Hematopoietic multipotent progenitor cell (in vitro differentiated cells): ENCODE results near the gene ARL6IP4. TPM values are rescaled to one million over a fixed set of nuclear protein-coding genes. Genes with fewer than 3 reads are reported as not detected.

Experiments
- DNase-seq, 3 donors: peaks; one replicate each; pipeline ENCODE4 v3.0.0-alpha.2; 2011 to 2015; ENCODE audit warnings: low read depth in 2 of 3, low spot score in 2 of 3
- total RNA-seq: library from RNA; depleted of rRNA; stranded (reverse); fragments of >200 nt; gene quantifications from one replicate; pipeline ENCODE4 v1.2.3, GENCODE V29; 2012

Gene ARL6IP4
- total RNA-seq, 1 donor: 83.5 TPM

DNA sequence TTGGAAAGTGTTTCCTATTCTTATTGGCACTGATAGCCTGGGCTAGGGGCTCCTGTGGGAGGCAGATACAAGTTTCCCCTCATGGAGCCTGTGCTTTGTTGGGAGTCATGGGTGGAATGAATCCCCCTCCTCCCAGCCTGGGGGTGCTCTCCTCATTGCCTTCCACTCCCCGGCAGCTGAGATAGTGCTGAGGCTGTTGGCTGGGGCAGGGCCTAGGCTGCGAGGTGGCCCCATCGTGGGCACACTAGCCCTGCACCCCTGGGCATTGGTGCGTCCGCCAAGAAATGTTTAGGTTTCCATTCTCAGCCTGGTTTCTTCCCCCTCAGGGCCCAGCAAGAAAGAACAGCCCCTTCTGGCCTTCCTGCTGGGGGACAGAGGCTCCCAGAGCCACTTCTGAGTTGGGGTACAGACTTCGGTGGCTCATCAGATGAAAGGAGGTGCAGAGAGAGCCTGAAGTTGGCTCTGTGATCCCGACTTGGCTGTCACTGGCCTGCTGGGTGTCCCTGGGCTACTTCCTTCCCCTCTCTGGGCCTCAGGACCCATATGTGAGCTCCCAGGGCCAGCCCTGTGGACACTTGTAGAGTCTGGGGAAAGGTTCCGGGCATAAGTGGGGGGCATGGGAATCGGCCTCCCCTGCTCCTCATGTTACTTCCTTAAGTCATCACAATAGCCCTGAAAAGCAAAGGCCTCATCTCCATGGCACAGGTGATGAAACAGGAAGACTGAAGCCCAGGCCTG lies 2.7 kb upstream of the ARL6IP4 start:
- no peak for DNase-seq

DNA sequence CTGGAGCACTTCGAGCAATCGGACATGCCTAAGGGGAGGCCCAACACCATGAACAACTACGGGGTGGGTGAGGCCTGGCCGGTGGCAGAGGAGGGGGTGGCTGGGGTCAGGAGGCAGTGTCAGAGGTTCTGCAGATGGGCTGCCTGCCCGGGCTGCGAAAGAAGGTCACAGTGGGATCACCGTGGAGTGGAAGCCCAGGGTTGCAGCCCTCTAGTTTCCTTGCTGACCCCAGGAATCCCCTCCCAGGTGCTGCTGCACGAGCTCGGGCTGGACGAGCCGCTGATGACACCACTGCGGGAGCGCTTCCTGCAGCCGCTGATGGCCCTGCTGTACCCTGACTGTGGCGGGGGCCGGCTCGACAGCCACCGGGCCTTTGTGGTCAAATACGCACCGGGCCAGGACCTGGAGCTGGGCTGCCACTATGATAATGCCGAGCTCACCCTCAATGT lies 1.9 kb upstream of the ARL6IP4 start:
- no peak for DNase-seq

DNA sequence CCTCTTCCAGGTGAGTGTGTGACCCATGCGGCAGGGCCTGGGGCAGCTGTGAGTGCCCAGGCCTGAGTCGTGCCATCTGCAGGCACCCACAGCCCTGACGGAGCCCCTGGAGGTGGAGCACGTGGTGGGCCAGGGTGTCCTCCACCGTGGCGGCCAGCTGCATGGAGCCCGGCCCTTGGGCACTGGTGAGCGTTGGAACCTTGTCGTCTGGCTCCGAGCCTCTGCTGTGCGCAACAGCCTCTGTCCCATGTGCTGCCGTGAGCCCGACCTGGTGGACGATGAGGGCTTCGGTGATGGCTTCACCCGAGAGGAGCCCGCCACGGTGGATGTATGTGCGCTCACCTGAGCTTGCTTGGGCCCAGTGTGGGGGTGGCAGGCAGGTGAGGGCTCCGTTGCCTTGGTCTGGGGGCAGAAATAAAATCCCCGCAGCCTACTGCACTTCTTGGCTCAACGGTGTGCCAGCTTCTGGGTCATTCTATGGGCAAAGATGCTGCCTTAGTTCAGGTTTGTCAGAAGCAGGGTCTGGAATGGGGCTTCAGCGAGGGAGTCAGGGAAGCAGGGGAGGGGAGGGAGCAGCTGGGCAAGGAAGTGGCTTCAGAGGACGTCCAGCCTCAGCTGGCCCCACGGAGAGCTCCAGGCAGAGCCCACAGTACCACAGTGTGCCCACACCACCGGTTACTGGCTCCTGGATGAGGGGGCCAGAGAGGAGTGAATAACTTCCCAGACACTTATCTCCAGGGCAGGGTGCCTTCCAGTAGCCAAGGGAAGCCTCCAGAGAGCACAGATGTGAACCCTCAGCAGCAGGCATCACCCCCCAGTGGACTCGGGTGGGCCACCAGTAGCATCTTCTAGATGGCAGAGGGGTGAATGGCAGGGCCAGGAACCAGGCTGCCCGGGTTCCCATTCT lies 1.2 kb upstream of the ARL6IP4 start:
- no peak for DNase-seq

DNA sequence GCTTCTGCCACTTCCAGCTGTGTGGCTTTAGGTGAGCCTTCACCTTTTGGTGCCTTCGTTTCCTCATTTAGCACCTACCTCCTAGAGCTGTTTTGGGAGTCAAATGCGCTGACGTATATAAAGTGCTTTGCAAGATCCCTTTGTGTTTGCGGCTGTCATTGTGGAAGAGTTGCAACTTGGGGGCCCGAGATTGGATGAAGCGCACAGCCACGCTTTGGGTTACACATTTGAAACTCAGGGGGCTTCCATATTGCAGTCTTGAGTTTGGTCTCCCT lies 636 bp upstream of the ARL6IP4 start:
- no peak for DNase-seq

DNA sequence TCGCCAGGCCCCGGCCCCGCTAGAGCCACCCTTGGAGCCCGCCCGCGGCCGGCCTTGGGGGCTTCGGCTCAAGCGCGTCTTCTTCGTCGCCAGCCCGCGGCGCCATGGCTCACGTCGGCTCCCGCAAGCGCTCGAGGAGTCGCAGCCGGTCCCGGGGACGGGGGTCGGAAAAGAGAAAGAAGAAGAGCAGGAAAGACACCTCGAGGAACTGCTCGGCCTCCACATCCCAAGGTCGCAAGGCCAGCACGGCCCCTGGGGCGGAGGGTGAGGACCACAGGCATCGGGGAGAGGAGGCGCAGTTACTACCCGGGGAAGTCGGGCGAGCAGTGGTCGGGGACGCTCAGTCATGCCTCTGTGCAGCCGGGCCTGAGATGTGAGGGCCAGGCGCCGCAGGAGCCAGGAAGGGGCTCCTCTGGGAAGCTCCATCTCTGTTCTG lies 573 bp downstream of the ARL6IP4 start:
- no peak for DNase-seq

DNA sequence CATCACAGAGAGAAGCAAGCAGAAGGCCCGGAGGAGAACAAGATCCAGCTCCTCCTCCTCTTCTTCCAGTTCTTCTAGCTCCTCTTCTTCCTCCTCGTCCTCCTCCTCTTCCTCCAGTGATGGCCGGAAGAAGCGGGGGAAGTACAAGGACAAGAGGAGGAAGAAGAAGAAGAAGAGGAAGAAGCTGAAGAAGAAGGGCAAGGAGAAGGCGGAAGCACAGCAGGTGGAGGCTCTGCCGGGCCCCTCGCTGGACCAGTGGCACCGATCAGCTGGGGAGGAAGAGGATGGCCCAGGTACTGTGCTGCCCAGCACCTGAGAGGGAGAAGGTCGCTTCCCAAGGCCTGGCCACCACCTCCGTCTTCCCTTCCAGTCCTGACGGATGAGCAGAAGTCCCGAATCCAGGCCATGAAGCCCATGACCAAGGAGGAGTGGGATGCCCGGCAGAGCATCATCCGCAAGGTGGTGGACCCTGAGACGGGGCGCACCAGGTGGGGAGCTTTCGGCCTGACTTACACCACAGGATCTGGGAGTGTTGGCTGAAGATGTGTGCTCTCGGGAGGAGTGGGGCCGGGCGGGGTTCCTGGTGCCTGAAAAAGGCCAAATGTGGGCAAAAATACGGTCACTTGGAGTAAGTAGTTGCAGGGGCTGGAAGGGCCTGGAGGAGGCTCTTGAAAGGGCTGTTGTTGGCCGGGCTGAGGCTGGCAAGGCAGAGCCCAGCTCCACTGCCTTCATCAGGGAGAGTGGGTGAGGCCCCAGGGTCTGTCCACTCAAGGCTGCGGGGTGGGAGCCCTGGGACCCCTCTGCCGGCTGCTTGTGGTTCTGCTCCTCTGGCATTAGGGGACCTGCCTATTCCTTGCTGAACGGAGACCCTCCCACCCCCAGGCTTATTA lies 1.4 kb downstream of the ARL6IP4 start:
- DNase-seq: no peak

DNA sequence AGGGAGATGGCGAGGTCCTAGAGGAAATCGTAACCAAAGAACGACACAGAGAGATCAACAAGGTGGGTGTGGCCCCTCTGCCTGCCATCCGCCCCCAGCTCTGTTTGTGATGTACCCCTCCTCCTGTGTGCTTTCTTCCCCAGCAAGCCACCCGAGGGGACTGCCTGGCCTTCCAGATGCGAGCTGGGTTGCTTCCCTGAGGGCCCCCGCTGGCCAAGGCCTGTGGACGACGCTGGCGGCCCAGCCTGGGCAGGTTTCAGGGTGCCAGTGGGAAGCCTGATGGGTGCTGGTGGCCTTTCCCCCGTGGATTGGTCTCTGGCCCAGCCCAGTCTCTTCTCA lies 2.0 kb downstream of the ARL6IP4 start:
- DNase-seq: no peak

DNA sequence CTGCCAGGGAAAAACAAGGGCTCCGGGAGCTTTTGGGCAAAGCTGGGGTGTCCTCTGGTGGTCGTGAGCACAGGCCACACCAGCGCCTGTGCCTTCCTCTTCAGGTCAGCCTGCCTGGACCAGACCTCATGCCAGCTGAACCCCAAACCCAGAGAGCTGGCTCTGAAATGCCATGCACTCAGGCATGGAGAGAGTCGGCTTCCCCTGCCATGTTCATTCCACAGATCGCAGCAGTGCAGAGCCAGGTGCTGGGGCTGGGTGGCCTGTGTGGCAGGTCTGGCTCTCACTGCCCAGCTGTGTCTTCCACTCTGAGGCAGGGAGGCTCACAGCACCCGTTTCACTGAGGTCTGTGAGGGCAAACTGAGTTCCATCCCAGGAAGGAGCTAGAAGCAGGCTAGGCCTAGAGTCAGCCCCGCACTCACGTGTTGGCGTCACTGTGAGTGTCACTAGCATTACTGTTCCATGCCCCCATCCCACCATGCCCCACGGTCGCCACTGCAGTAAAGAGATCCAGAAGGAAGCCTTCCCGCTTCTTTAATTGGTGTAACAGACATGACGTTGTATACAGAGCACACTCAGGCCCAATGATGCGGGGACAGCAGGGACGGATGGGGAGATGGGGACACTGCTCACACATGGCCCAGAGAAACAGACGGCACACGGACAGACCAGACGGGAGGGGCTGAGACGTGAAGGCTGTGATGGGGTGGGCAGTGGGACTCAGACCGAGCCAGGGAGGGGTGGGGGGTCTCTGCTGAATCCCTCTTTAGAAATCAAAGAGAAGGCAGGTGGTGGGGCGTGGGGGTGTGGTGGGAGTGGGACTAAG lies 2.7 kb downstream of the ARL6IP4 start:
- no peak for DNase-seq

DNA sequence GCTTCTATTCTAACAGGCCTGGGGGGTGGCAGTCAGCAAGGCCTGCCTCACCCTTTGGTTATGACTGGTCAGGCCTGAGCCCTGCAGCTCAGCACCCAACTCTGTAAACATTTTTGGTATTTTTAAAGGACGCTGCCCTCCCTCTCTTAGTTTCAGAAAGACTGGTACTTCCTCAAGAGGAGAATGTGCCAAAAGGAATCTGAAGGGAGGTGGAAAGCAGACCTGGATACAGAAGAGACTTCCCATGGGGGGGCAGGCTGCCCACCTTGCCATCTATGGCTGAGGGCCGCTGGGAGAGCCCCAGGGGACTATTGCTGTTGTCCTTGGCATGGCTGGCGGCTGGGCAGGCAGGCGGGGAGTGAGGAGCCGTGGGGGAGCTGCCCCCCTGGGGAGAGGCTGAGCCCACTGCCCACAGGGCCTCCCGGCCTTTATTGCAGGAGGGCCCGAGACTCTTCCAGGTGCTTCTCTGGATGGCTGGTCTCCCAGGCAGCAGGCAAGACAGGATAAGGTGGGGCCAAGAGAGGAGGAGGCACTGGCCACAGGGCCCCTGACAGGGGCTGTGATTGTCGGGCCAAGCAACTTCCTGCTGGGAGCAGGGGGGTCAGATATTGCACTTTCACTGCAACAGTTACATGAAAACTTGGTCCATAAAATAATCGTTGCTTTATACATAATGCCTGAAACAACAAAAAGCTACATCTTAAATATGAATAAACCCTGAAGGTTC lies 3.5 kb downstream of the ARL6IP4 start:
- DNase-seq: no peak

DNA sequence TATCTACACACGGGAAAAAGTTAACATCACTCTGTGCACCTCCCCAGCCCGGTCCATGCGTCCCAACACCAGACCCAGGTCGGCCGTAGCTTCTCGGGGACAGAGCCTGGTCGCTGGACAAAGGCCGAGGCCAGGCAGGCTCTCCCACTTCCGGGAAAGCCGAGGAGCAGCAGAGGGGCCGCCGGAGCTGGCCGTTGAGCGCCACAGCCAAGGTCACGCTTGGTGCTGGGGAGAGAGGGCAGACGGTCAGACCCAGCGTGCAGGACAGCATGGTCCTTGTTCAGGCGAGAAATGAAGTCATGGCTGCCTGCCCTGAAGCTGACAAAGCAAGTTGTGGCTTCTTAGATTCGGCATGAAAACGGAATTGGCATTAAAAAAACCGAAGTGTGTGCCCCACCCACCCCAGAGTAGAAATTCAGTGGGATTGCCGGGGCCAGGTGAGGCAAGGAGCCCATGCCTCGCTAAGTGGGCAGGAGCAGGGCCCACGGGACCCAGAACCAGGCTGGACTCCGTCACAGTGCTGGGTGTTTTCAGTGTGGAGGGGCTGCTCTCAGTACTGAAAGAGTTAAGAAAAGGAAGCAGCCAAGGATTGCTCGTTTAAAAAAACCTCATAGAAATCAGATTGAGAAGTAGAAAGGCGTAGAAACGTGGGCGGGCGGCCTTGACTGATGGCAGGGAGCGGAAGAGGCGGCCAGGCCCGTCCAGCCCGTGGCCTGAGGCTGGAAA lies 4.3 kb downstream of the ARL6IP4 start:
- peak in 1 of 3 donors; percentile 33 for DNase-seq

DNA sequence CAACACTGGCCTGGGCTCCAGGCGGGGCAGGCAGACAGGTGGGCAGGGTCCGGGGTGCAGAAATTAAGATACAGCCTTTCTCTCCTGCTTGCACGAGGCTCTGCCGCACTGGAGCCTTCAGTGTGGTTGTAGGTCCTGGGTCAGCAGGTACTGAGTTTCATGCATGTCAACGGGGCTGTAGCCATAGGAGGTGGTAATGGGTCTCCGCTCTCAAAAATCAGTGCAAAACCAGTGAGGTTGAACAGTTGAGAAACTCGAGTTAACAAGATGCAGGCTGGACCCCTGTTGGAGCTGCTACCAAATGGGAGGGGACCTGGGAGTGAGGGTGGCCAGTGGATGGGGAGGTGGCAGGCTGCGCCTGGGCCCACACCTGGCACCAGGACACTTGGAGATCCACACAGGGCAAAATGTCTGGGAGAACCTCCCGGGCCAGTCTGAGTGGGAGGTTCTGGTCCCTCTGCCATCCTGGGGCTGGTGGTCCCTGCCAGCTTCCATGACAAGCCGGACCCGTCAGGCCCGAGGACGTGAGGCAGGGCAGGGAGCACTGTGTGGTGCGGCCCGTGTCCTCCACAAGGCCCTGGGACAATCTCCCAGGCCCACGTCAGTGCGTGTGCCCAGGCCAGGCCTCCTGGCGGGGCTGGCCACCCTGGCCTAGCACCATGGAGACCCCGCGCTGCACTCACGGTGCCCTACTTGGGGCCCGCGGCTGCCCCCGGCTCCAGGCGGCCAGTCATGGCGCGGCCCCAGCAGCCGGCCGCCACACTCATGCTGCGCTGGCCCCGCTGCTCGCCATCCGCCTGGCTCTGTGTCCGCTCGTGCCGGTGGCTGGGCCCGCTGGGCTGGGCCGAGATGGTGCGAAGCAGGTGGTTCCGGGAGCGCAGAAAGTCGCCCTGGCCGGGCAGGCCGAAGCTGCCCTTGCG lies 5.1 kb downstream of the ARL6IP4 start:
- DNase-seq: no peak

DNA sequence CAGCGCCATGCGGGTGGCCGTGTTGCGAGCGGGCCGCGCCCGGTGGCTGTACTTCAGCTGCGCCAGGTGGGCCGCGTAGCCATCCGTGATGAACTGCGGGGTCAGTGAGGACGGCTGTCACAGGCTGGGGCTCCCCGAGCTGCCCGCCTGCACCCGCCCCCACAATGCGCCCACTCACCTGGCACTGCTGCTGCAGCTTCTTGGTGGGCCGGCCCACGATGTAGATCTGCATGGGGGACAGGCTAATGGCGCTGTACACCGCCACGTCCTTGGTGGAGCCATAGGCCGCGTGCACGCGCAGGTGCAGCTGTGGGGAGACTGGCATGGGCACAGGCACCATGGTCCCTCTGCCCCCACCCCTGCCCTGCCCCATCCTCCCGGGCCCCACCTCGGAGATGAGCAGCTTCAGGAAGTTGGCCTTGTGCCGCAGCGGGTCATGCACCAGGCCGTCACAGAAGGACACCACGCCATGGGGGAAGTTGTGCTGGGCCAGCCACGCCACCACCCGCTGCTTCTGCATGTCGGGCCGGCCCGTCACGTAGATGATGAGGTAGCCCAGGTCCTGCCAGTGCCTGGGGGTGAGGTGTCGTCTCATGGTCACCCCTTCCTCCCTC lies 5.9 kb downstream of the ARL6IP4 start:
- no peak for DNase-seq

DNA sequence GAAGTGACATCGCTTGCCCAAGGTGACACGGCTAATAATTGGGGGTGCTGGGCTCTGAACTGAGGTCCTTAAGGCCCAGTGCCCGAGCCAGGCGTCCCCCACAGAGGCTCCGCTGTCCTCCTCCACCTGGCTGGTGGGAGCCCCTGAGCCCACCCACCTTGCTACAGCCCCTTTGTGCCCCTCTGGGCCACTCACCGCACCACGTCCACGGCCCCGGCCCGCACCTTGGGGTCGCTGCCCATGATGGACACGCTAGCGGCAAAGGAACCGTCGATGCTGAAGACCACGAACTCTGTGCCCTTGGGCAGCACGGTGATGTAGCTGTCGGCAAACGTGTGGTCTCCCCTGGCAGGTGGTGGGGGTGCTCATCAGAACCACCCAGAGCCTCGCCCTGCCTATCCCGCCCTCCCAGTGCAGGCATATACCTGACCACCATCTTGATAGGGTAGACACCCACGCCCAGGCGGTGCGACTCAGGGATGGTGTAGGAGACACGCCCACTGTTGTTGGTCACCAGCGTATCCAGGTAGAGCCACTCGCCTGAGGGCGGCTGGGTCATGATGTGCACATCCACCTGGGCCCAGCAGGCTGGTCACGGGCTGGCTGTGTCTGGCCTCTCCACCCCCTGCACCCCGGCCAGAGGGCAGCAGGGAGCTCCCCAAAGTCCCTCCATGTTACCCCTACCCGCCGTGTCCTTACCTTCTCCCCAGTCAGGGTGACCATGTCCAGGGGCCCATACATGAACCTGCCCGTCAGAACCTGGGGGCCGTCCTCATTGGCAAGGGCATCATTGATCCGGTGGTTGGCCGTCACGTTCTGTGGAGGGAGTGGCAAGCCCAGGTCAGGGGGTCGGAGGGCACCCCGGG lies 6.8 kb downstream of the ARL6IP4 start:
- DNase-seq: no peak

DNA sequence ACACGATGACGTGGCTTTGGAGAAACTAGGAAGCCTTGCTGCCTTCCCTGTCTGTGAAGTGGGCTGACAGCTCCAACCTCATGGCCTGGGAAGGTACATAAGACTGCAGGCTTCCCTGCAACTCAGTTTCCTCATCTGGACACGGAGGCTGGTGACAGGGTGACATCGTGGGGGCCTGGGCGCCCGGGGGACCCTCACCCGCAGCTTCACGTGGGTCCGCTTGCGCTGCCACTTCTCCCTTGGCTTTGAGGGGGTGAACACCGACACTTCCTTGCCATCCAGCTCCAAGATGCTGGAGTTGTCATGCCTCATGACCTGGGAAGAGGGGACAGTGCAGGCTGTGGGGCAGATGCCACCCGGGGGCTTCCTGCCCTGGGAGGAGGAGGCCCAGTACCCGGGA lies 7.6 kb downstream of the ARL6IP4 start:
- no peak for DNase-seq

DNA sequence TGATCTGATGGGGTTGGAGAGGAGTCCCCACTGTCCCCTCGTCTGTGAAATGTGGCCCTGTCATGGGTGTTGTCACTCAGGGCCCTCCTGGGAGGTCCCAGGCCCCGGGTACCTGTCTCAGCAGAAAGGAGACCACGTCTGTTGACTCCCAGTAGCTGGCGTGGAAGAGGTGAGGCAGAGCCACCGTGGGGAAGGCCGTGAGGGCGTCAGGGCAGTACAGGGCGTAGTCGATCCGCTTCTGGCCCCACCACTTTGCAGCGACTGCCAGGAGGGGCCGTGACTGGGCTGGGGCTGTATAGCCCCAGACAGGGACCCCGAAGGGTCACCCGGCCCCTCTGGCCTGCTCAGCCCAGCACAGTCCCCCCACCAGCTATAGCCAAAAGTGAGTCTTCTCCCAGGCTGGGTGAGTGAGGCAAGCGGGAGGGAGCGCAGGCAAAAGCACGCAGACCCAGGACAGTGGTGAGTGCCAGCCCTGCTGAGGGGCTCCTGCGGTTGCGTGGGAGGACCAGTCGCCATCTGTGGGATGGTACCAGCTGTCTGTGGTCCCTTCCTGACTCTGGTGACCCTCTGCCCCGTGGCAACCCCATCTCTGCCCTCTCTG lies 8.2 kb downstream of the ARL6IP4 start:
- no peak for DNase-seq

DNA sequence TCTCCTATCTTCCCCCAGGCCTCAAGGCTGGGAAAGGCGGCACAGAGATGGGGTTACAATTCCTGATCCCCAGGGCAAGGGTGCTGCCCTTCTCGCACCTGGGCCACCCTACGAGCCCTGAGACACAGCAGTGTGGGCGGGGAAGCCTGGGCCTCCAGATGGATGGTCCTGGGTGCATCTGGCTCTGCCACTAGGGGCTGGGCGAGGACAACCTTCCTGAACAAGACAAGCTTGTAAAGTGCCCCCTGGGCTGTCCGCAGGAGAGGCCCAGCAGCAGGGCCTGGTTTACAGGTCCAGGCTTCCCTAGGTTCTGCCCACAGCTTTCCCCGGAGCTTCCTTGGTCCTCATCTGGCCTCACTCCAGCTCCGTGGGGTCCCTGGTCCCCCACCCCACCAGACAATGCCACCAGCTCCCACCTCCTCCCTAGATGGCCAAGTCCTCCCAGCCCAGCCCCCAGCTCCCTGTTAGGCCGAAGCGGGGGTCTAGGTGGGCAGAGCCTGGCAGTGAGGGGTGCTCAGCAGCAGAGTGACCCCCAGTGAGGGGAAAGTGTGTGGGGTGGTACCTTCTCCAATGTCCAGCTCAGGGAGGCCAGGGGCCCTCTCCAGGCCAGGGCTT lies 8.9 kb downstream of the ARL6IP4 start:
- no peak for DNase-seq
